Sigmoid colon (tissue), 7 donors: ENCODE data around the gene GALNT14. TPM values are rescaled to one million over a fixed set of nuclear protein-coding genes. Genes with fewer than 3 reads are reported as not detected.

Experiments used
- DNase-seq: peaks from one replicate; pipeline ENCODE4 v3.0.0-alpha.2; 2019
- H3K27ac ChIP-seq, 4 donors: fragments of 200-600 bp; sonication (generic); one replicate each; pipeline ENCODE4 v1.5.1; 2016 to 2019; ENCODE audit warnings: mild to moderate bottlenecking in 1 of 4
- H3K27me3 ChIP-seq, 3 donors: fragments of 200-600 bp; sonication (generic); one replicate each; pipeline ENCODE4 v1.5.1; 2019; ENCODE audit warnings: mild to moderate bottlenecking in 1 of 3
- H3K36me3 ChIP-seq, 4 donors: fragments of 200-600 bp; sonication (generic); one replicate each; pipeline ENCODE4 v1.5.1; 2016 to 2019
- H3K4me1 ChIP-seq, 4 donors: fragments of 200-600 bp; sonication (generic); one replicate each; pipeline ENCODE4 v1.5.1; 2017 to 2019
- H3K4me3 ChIP-seq, 4 donors: fragments of 200-600 bp; sonication (generic); one replicate each; pipeline ENCODE4 v1.5.1; 2017 to 2019; ENCODE audit warnings: mild to moderate bottlenecking in 2 of 4, moderate library complexity in 1 of 4
- H3K9me3 ChIP-seq, 4 donors: fragments of 200-600 bp in 3 of 4; sonication (generic) in 3 of 4; one replicate each; pipeline versions ENCODE4 v1.5.1 to v1.6.1; 2013 to 2019
- EP300 ChIP-seq, 4 donors: sonication (generic); formaldehyde crosslinking; IDR thresholded peaks; one replicate each; pipeline ENCODE4 v1.6.1; 2017; ENCODE audit warnings: antibody characterized with exemption in 4 of 4
- POLR2A ChIP-seq, 2 donors: fragments of 450-650 bp; IDR thresholded peaks; one replicate each; pipeline ENCODE4 v1.6.1; 2016; ENCODE audit warnings: antibody characterized with exemption in 2 of 2, mild to moderate bottlenecking in 2 of 2, moderate library complexity in 2 of 2
- POLR2AphosphoS5 ChIP-seq, 4 donors: sonication (generic); formaldehyde crosslinking; IDR thresholded peaks; one replicate each; pipeline ENCODE4 v1.6.1; 2017; ENCODE audit warnings: antibody characterized with exemption in 4 of 4
- WGBS, 2 donors: extraction: QIAGEN DNeasy Blood & Tissue Kit; methylation state at CpG; one replicate each; pipeline ENCODE4 v1.1.7; 2013; 5-methylcytosine and 5-hydroxymethylcytosine counted together
- intact Hi-C: fragments of 100-400 bp; cut with DNase I; formaldehyde crosslinking; loops from one replicate; pipeline ENCODE4 v1.15.1; 2023
- polyA plus RNA-seq, 3 donors: library from polyadenylated mRNA; stranded (reverse); fragments of 200-250 nt; gene quantifications; one replicate each; pipeline ENCODE4 v1.2.3, GENCODE V29; 2013
- total RNA-seq, 4 donors: library from RNA; depleted of rRNA; stranded (reverse); fragments of >200 nt; gene quantifications; one replicate each; pipeline ENCODE4 v1.1.0, GENCODE V29; 2016
- TF ChIP-seq, protein P1 (sequence below), 4 experiments: fragments of 450-650 bp in 3 of 4; fragments of 200-600 bp in 1 of 4; IDR thresholded peaks; one replicate each; pipeline ENCODE4 v1.5.1; 2016 to 2019; ENCODE audit warnings: antibody characterized with exemption in 4 of 4, mild to moderate bottlenecking in 3 of 4, moderate library complexity in 2 of 4
- donor health status: healthy with polysubstance abuse.
- donor health status: Bipolar disorder and iron deficiency.
- donor health status: healthy.

The GALNT14 gene
- total and polyA plus RNA-seq, 7 donors: 1.2 to 2.3 (median 1.2) TPM; not detected in 4

- Histone ChIP-seq H3K27me3 (no peaks in the 10 kb centered on the region), H3K4me3 (no peak overlapping the region), H3K36me3 (no peaks in the 10 kb centered on the region), H3K27ac (peak overlapping the region in 2 of 4 donors; percentile 73 to 74), H3K9me3 (no peaks in the 10 kb centered on the region), H3K4me1 (peaks cover 0 to 33% (median 27%) of the 10 kb centered on the region in 4 donors)
- intact Hi-C loops: no loop called here
- WGBS, 2 donors: 79 to 83% methylated on average over 6 of the region's 6 CpGs
- peak; percentile 71 for DNase-seq
- TF ChIP-seq, protein P1, sequence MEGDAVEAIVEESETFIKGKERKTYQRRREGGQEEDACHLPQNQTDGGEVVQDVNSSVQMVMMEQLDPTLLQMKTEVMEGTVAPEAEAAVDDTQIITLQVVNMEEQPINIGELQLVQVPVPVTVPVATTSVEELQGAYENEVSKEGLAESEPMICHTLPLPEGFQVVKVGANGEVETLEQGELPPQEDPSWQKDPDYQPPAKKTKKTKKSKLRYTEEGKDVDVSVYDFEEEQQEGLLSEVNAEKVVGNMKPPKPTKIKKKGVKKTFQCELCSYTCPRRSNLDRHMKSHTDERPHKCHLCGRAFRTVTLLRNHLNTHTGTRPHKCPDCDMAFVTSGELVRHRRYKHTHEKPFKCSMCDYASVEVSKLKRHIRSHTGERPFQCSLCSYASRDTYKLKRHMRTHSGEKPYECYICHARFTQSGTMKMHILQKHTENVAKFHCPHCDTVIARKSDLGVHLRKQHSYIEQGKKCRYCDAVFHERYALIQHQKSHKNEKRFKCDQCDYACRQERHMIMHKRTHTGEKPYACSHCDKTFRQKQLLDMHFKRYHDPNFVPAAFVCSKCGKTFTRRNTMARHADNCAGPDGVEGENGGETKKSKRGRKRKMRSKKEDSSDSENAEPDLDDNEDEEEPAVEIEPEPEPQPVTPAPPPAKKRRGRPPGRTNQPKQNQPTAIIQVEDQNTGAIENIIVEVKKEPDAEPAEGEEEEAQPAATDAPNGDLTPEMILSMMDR (IDR thresholded peaks at IDR 0.05): no peak
- TF ChIP-seq POLR2AphosphoS5 (IDR thresholded peaks at IDR 0.05): peak in 2 of 4 donors; percentile 33 to 63
Measured at GRCh38 chr2:30979822-30980245, 158.4 kb downstream of the GALNT14 start.

- H3K9me3 ChIP-seq: no peaks in the 10 kb centered on the region
- WGBS, 2 donors: 94 to 96% methylated on average over 6 of the region's 6 CpGs
- H3K27ac ChIP-seq: no peak overlapping the region
- no peak for TF ChIP-seq POLR2AphosphoS5 (IDR thresholded peaks at IDR 0.05)
- TF ChIP-seq POLR2A (IDR thresholded peaks at IDR 0.05): no peak
- no peak for TF ChIP-seq EP300 (IDR thresholded peaks at IDR 0.05)
- TF ChIP-seq, protein P1 (IDR thresholded peaks at IDR 0.05): no peak
- H3K4me1 ChIP-seq: peaks cover 0 to 33% (median 27%) of the 10 kb centered on the region in 4 donors
- H3K36me3 ChIP-seq: no peaks in the 10 kb centered on the region
- intact Hi-C loops: no loop called here
- H3K27me3 ChIP-seq: no peaks in the 10 kb centered on the region
- DNase-seq: no peak
- no peak overlapping the region for H3K4me3 ChIP-seq
Measured at GRCh38 chr2:30978854-30979253, 159.4 kb downstream of the GALNT14 start.

- no peak for DNase-seq
- intact Hi-C loops: no loop called here
- Histone ChIP-seq H3K4me3 (no peak overlapping the region), H3K4me1 (peaks cover 0 to 33% (median 27%) of the 10 kb centered on the region in 4 donors), H3K27me3 (no peaks in the 10 kb centered on the region), H3K36me3 (no peaks in the 10 kb centered on the region), H3K27ac (no peak overlapping the region), H3K9me3 (no peaks in the 10 kb centered on the region)
- TF ChIP-seq EP300 (IDR thresholded peaks at IDR 0.05): no peak
- 65 to 68% methylated on average over 5 of the region's 5 CpGs for WGBS, 2 donors
Measured at GRCh38 chr2:30978044-30978443, 160.2 kb downstream of the GALNT14 start.

GRCh38 chr2:30975156-30975555 is 163.1 kb downstream of the GALNT14 start:
- no peak overlapping the region for H3K4me3 ChIP-seq
- H3K36me3 ChIP-seq: no peaks in the 10 kb centered on the region
- TF ChIP-seq, protein P1 (IDR thresholded peaks at IDR 0.05): no peak
- TF ChIP-seq EP300 (IDR thresholded peaks at IDR 0.05): no peak
- TF ChIP-seq POLR2AphosphoS5 (IDR thresholded peaks at IDR 0.05): no peak
- no peak for TF ChIP-seq POLR2A (IDR thresholded peaks at IDR 0.05)
- peaks cover 0 to 15% (median 9%) of the 10 kb centered on the region in 4 donors for H3K4me1 ChIP-seq
- H3K27ac ChIP-seq: no peak overlapping the region
- WGBS, 2 donors: 71 to 84% methylated on average over 3 of the region's 3 CpGs
- DNase-seq: no peak
- H3K9me3 ChIP-seq: no peaks in the 10 kb centered on the region
- intact Hi-C loops: no loop called here
- no peaks in the 10 kb centered on the region for H3K27me3 ChIP-seq

GRCh38 chr2:30974554-30974953 is 163.7 kb downstream of the GALNT14 start:
- H3K27ac ChIP-seq: no peak overlapping the region
- TF ChIP-seq POLR2A (IDR thresholded peaks at IDR 0.05) (no peak), POLR2AphosphoS5 (IDR thresholded peaks at IDR 0.05) (no peak), EP300 (IDR thresholded peaks at IDR 0.05) (no peak)
- TF ChIP-seq, protein P1 (IDR thresholded peaks at IDR 0.05): no peak
- H3K4me1 ChIP-seq: peaks cover 0 to 9% (median 3%) of the 10 kb centered on the region in 4 donors
- no peaks in the 10 kb centered on the region for H3K36me3 ChIP-seq
- H3K27me3 ChIP-seq: no peaks in the 10 kb centered on the region
- intact Hi-C loops: no loop called here
- no peaks in the 10 kb centered on the region for H3K9me3 ChIP-seq
- no peak for DNase-seq
- no peak overlapping the region for H3K4me3 ChIP-seq
- 64 to 70% methylated on average over 5 of the region's 5 CpGs for WGBS, 2 donors
